H1 (cell line): ENCODE data around the gene SCAMP4. TPM values are rescaled to one million over a fixed set of nuclear protein-coding genes. Genes with fewer than 3 reads are reported as not detected.

Source experiments
- CTCF ChIA-PET: fragments of 300-600 bp; sonication (Branson Sonifier 250); formaldehyde crosslinking; loops from one replicate; lab custom pipeline; 2021; ENCODE audit not compliant: partially characterized antibody; lab: Charles Lee
- POLR2A ChIA-PET: fragments of 300-600 bp; sonication (Branson Sonifier 250); formaldehyde crosslinking; loops from one replicate; lab custom pipeline; 2021; ENCODE audit warnings: inconsistent platforms; ENCODE audit not compliant: partially characterized antibody; lab: Charles Lee
- DNase-seq, 2 experiments: peaks; one replicate each; pipeline versions ENCODE4 v3.0.0 to v3.0.0-alpha.2; 2010 to 2022; ENCODE audit warnings: low spot score in 2 of 2, low read depth in 1 of 2, mixed read lengths in 1 of 2
- FAIRE-seq: peaks from 2 replicates; lab custom pipeline; 2011; peaks lifted over from hg19 to GRCh38; lab: Jason Lieb, UNC
- H2AFZ ChIP-seq: 2 replicates; pipeline ENCODE4 v1.8.1; 2012; ENCODE audit warnings: low read length, inconsistent platforms
- H2AK5ac ChIP-seq: 2 replicates; pipeline ENCODE4 v1.6.1; 2013; ENCODE audit warnings: low read depth, low read length
- H2BK120ac ChIP-seq: replicated peaks from 2 replicates; pipeline ENCODE3; 2013; ENCODE audit warnings: low read depth, low read length, inconsistent platforms
- H2BK12ac ChIP-seq: 2 replicates; pipeline ENCODE4 v1.6.1; 2013; ENCODE audit warnings: low read depth, low read length
- H2BK15ac ChIP-seq: 2 replicates; pipeline ENCODE4 v1.6.1; 2013; ENCODE audit warnings: low read length
- H2BK20ac ChIP-seq: 2 replicates; pipeline ENCODE4 v1.6.1; 2013; ENCODE audit warnings: low read length
- H2BK5ac ChIP-seq: 2 replicates; pipeline ENCODE4 v1.6.1; 2013; ENCODE audit warnings: low read depth, low read length
- H3K14ac ChIP-seq: 2 replicates; pipeline ENCODE4 v1.6.1; 2013; ENCODE audit warnings: inconsistent platforms; ENCODE audit not compliant: insufficient read length
- H3K18ac ChIP-seq: 2 replicates; pipeline ENCODE4 v1.6.1; 2013; ENCODE audit warnings: low read length; ENCODE audit errors: extremely low read depth
- H3K23ac ChIP-seq: 2 replicates; pipeline ENCODE4 v1.6.1; 2013; ENCODE audit warnings: inconsistent platforms; ENCODE audit not compliant: insufficient read length
- H3K23me2 ChIP-seq: 2 replicates; pipeline ENCODE4 v1.6.1; 2013; ENCODE audit warnings: low read depth, low read length
- H3K27ac ChIP-seq: 2 replicates; pipeline ENCODE4 v1.6.1; 2011; ENCODE audit warnings: low read depth, low read length, inconsistent platforms
- H3K27me3 ChIP-seq, 4 experiments: replicated peaks in 1 of 4; 1 replicate in 1 of 4; 2 replicates in 3 of 4; pipeline versions ENCODE4 v1.6.1 to v1.8.1; 2011 to 2013; ENCODE audit warnings: low read length in 3 of 4, mild to moderate bottlenecking in 3 of 4, inconsistent platforms in 2 of 4, mixed read lengths in 2 of 4, moderate library complexity in 1 of 4; ENCODE audit not compliant: control insufficient read depth in 3 of 4, insufficient read depth in 3 of 4; ENCODE audit errors: extremely low read depth in 1 of 4
- H3K36me3 ChIP-seq, 4 experiments: 2 replicates each; pipeline versions ENCODE4 v1.6.1 to v1.8.1; 2011 to 2013; ENCODE audit warnings: mild to moderate bottlenecking in 4 of 4, low read length in 3 of 4, moderate library complexity in 2 of 4, control low read depth in 1 of 4, inconsistent platforms in 1 of 4; ENCODE audit not compliant: insufficient read depth in 4 of 4, control insufficient read depth in 2 of 4
- H3K4ac ChIP-seq: replicated peaks from 2 replicates; pipeline ENCODE3; 2013; ENCODE audit warnings: low read length, low read depth, mixed read lengths, inconsistent platforms; ENCODE audit not compliant: insufficient read length
- H3K4me1 ChIP-seq, 4 experiments: replicated peaks in 1 of 4; 1 replicate in 1 of 4; 2 replicates in 3 of 4; pipeline versions ENCODE4 v1.6.1 to v1.8.1; 2011 to 2013; ENCODE audit warnings: low read length in 3 of 4, inconsistent platforms in 2 of 4, mixed read lengths in 1 of 4; ENCODE audit not compliant: insufficient read depth in 4 of 4, control insufficient read depth in 3 of 4
- H3K4me2 ChIP-seq, 2 experiments: 2 replicates each; pipeline versions ENCODE4 v1.6.1 to v1.8.1; 2011 to 2013; ENCODE audit warnings: low read depth in 2 of 2, low read length in 2 of 2, control low read depth in 1 of 2, inconsistent platforms in 1 of 2, mild to moderate bottlenecking in 1 of 2; ENCODE audit not compliant: insufficient read depth in 1 of 2
- H3K4me3 ChIP-seq, 4 experiments: fragments of 200-600, 300-600 bp in 1 of 4; sonication (generic), shearing (Covaris generic), sonication (Bioruptor Twin) in 1 of 4; 2 replicates each; pipeline versions ENCODE4 v1.5.1 to v1.8.1; 2011 to 2016; ENCODE audit warnings: low read length in 4 of 4, low read depth in 3 of 4, control low read depth in 2 of 4, inconsistent platforms in 2 of 4, mild to moderate bottlenecking in 2 of 4, mixed read lengths in 1 of 4, moderate library complexity in 1 of 4; ENCODE audit not compliant: insufficient read depth in 2 of 4; ENCODE audit errors: extremely low read depth in 1 of 4
- H3K56ac ChIP-seq: replicated peaks from 2 replicates; pipeline ENCODE3; 2013; ENCODE audit warnings: low read depth, mild to moderate bottlenecking, mixed read lengths, low read length, inconsistent platforms; ENCODE audit not compliant: insufficient read length
- H3K79me1 ChIP-seq: 2 replicates; pipeline ENCODE4 v1.6.1; 2013; ENCODE audit warnings: low read depth, low read length, control low read depth
- H3K79me2 ChIP-seq, 2 experiments: 2 replicates each; pipeline versions ENCODE4 v1.6.1 to v1.8.1; 2012 to 2013; ENCODE audit warnings: low read length in 2 of 2, mild to moderate bottlenecking in 2 of 2, inconsistent platforms in 1 of 2; ENCODE audit not compliant: insufficient read depth in 2 of 2, control insufficient read depth in 1 of 2
- H3K9ac ChIP-seq, 4 experiments: replicated peaks in 1 of 4; 1 replicate in 1 of 4; 2 replicates in 3 of 4; pipeline versions ENCODE4 v1.6.1 to v1.8.1; 2011 to 2013; ENCODE audit warnings: low read depth in 3 of 4, low read length in 3 of 4, control low read depth in 2 of 4, mild to moderate bottlenecking in 2 of 4, moderate library complexity in 2 of 4, inconsistent platforms in 1 of 4; ENCODE audit errors: extremely low read depth in 1 of 4
- H3K9me3 ChIP-seq, 2 experiments: 2 replicates each; pipeline versions ENCODE4 v1.6.1 to v1.8.1; 2012 to 2013; ENCODE audit warnings: mild to moderate bottlenecking in 2 of 2, moderate library complexity in 2 of 2, control low read depth in 1 of 2, inconsistent platforms in 1 of 2, low read depth in 1 of 2, low read length in 1 of 2, mixed read lengths in 1 of 2; ENCODE audit not compliant: insufficient read depth in 2 of 2
- H4K20me1 ChIP-seq, 2 experiments: replicated peaks in 1 of 2; 2 replicates each; pipeline versions ENCODE3 to v1.8.1; 2011 to 2013; ENCODE audit warnings: inconsistent platforms in 2 of 2, low read length in 2 of 2, mild to moderate bottlenecking in 1 of 2; ENCODE audit not compliant: insufficient read depth in 2 of 2, control insufficient read depth in 1 of 2
- H4K5ac ChIP-seq: 2 replicates; pipeline ENCODE4 v1.6.1; 2013; ENCODE audit warnings: low read length, low read depth, mixed read lengths, inconsistent platforms; ENCODE audit not compliant: insufficient read length
- H4K8ac ChIP-seq: 2 replicates; pipeline ENCODE4 v1.8.0; 2013; ENCODE audit warnings: mild to moderate bottlenecking, moderate library complexity, low read length, inconsistent platforms; ENCODE audit not compliant: insufficient read depth; ENCODE audit errors: extremely low read depth
- H4K91ac ChIP-seq: replicated peaks from 2 replicates; pipeline ENCODE3; 2013; ENCODE audit warnings: low read length, mixed read lengths, inconsistent platforms; ENCODE audit not compliant: insufficient read length
- CBX8 ChIP-seq: fragments of 300-800, 300-1000 bp; sonication (generic); IDR thresholded peaks from 2 replicates; pipeline ENCODE4 v1.7.1; 2016; ENCODE audit warnings: low read depth, low read length, borderline replicate concordance
- CTCF ChIP-seq, 3 experiments: IDR thresholded peaks; 1 replicate in 2 of 3; 2 replicates in 1 of 3; pipeline versions ENCODE4 v1.5.1 to v1.6.1; 2011; ENCODE audit warnings: low read length in 3 of 3, mild to moderate bottlenecking in 3 of 3, inconsistent platforms in 2 of 3, low read depth in 1 of 3, moderate library complexity in 1 of 3; ENCODE audit not compliant: insufficient read depth in 1 of 3; ENCODE audit errors: control extremely low read depth in 1 of 3
- KDM1A ChIP-seq: fragments of 200-600, 300-600 bp; sonication (generic); IDR thresholded peaks from 2 replicates; pipeline ENCODE4 v1.7.1; 2016; ENCODE audit warnings: mild to moderate bottlenecking, low read length, borderline replicate concordance
- WGBS, 2 experiments: shearing (Covaris generic) in 1 of 2; methylation state at CpG; one replicate each; pipeline versions ENCODE4 v1.1.6 to v1.1.7; 2013 to 2015; ENCODE audit warnings: low lambda C conversion rate in 2 of 2, mixed read lengths in 2 of 2, inconsistent platforms in 1 of 2, low coverage in 1 of 2, missing lambda C conversion rate in 1 of 2; ENCODE audit not compliant: insufficient replicate concordance in 2 of 2, insufficient coverage in 1 of 2, insufficient read length in 1 of 2; ENCODE audit errors: extremely low coverage in 1 of 2, missing lambda C conversion rate in 1 of 2; 5-methylcytosine and 5-hydroxymethylcytosine counted together
- polyA plus RNA-seq, 7 experiments: library from polyadenylated mRNA; depleted of rRNA in 3 of 7; stranded (reverse) in 5 of 7; unstranded in 2 of 7; fragments of >200 nt in 5 of 7; fragments of 200-250 nt in 2 of 7; gene quantifications; 1 replicate in 5 of 7; 2 replicates in 1 of 7; 4 replicates in 1 of 7; pipeline versions ENCODE4 v1.2.1 to v1.2.3, GENCODE V29; 2011 to 2013; ENCODE audit warnings: missing spikeins in 2 of 7, mixed read lengths in 2 of 7
- total RNA-seq: library from RNA; stranded (reverse); fragmentation: NEBNext Ultra II Directional; extraction: Animal tissue kit (Norgen Biotek cat#: 25700); gene quantifications from 2 replicates; pipeline ENCODE4 v1.2.1, GENCODE V29; 2021

SCAMP4 gene
- total and polyA plus RNA-seq, 2 of the 8 experiments (the other 6 are each of a cell fraction or from before 2014, with no cell fraction given) = 17.1 to 61.4 TPM

DNA sequence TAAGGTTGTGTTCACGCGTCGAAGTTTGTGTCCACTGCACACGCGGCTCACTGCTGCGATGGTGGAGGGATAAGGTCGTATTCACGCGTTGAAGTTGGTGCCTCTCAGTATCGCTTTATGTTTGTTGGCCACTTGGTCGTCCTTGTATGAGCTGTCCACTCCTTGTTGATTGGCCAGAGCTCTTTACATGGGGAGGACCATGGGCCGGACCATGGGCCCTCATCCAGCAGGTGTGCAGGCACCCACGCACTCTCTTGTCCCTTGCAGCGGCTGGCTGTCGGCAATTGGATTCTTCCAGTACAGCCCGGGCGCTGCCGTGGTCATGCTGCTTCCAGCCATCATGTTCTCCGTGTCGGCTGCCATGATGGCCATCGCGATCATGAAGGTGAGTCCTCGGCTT is 17.6 kb downstream of the SCAMP4 start:
- FAIRE-seq (no peak), DNase-seq (no peak)
- Histone ChIP-seq H4K20me1 (peaks cover 3 to 6% of the 10 kb centered on the region in 2 experiments), H2AFZ (no peak overlapping the region), H2BK15ac (no peak overlapping the region), H3K9me3 (no peaks in the 10 kb centered on the region), H3K23ac (no peak overlapping the region), H3K9ac (no peak overlapping the region), H3K4me1 (peaks cover 0 to 3% (median 0%) of the 10 kb centered on the region in 4 experiments; a peak in 1 of 7 replicates), H3K79me2 (no peaks in the 10 kb centered on the region), H4K8ac (no peak overlapping the region), H3K56ac (no peak overlapping the region), H3K14ac (no peak overlapping the region), H4K91ac (no peak overlapping the region), H3K36me3 (peaks cover 9 to 46% (median 26%) of the 10 kb centered on the region in 4 experiments; a peak in 7 of 8 replicates), H3K27me3 (no peaks in the 10 kb centered on the region; a peak in 1 of 7 replicates), H3K27ac (no peak overlapping the region), H2AK5ac (no peak overlapping the region), H2BK5ac (no peak overlapping the region), H3K18ac (no peak overlapping the region), H3K4ac (no peak overlapping the region), H3K4me2 (no peak overlapping the region), H3K79me1 (peaks cover 3% of the 10 kb centered on the region), H2BK20ac (no peak overlapping the region), H4K5ac (no peak overlapping the region), H2BK120ac (no peak overlapping the region), H3K4me3 (no peak overlapping the region), H2BK12ac (no peak overlapping the region), H3K23me2 (no peaks in the 10 kb centered on the region)
- WGBS, 2 experiments = 93% methylated on average over 23 of the region's 23 CpGs; no CpG with 5 or more reads in 1 of the 2 experiments
- ChIA-PET POLR2A (interaction anchor here (2.6 kb wide), 1 partner anchor 10 kb away, joined by 12 read pairs; no protein-coding TSS in a partner anchor), CTCF (interaction anchor here (1.3 to 6.5 kb wide), 4 partner anchors 10 to 25 kb away, joined by 3 to 39 read pairs (median 5); no protein-coding TSS in a partner anchor)
- TF ChIP-seq CTCF (IDR thresholded peaks at IDR 0.05; ENCODE audit: control extremely low read depth in 1 of 3, insufficient read depth in 1 of 3, low read depth in 1 of 3, low read length in 3 of 3) = no peak
- TF ChIP-seq CBX8 = no peak
- TF ChIP-seq KDM1A = peak; percentile 74; the same call in 1 of the 2 replicates
